Activated CD8-positive, alpha-beta memory T cell treated with anti-CD3 and anti-CD28 coated beads for 24 hours (primary cell): ENCODE data around the gene RBM6.
"Not testable (repeated sequence)": the region's sequence is repeated elsewhere in the genome, so short reads cannot be mapped to it uniquely, and the experiment has no call there.

Source experiments
- DNase-seq: peaks from one replicate; pipeline ENCODE4 v3.0.0-alpha.2; 2020

The RBM6 gene

GRCh38 chr3:49984394-49984793 is 44.4 kb downstream of the RBM6 start:
- no peak for DNase-seq

GRCh38 chr3:49992326-49992725 is 52.4 kb downstream of the RBM6 start:
- no peak for DNase-seq

GRCh38 chr3:49994476-49994875 is 54.5 kb downstream of the RBM6 start:
- no peak for DNase-seq

- DNase-seq = no peak
These were observed 56.1 kb downstream of the RBM6 start for GRCh38 chr3:49996016-49996415.

- no peak for DNase-seq
These were observed 57.9 kb downstream of the RBM6 start for GRCh38 chr3:49997862-49998261.

GRCh38 chr3:49998326-49998725 is 58.4 kb downstream of the RBM6 start:
- DNase-seq = no peak

GRCh38 chr3:50001511-50001910 is 61.6 kb downstream of the RBM6 start:
- no peak for DNase-seq

- DNase-seq = no peak
These were observed 63.3 kb downstream of the RBM6 start for GRCh38 chr3:50003216-50003615.

GRCh38 chr3:50003824-50004223 is 63.9 kb downstream of the RBM6 start:
- no peak for DNase-seq

GRCh38 chr3:50008931-50009330 is 69.0 kb downstream of the RBM6 start:
- DNase-seq = no peak

GRCh38 chr3:50010959-50011358 is 71.0 kb downstream of the RBM6 start:
- DNase-seq = no peak

GRCh38 chr3:50015918-50016317 is 76.0 kb downstream of the RBM6 start:
- DNase-seq = no peak

- no peak for DNase-seq
These were observed 88.4 kb downstream of the RBM6 start for GRCh38 chr3:50028346-50028745.

GRCh38 chr3:50031201-50031600 is 91.3 kb downstream of the RBM6 start:
- DNase-seq = not testable (repeated sequence)

- DNase-seq = no peak
These were observed 105.0 kb downstream of the RBM6 start for GRCh38 chr3:50044976-50045375.

- no peak for DNase-seq
These were observed 107.5 kb downstream of the RBM6 start for GRCh38 chr3:50047426-50047825.

GRCh38 chr3:50050361-50050760 is 110.4 kb downstream of the RBM6 start:
- DNase-seq = no peak

- no peak for DNase-seq
These were observed 117.8 kb downstream of the RBM6 start for GRCh38 chr3:50057756-50058155.

GRCh38 chr3:50068134-50068533 is 128.2 kb downstream of the RBM6 start:
- DNase-seq = no peak

- no peak for DNase-seq
These were observed 138.1 kb downstream of the RBM6 start for GRCh38 chr3:50078091-50078490.

GRCh38 chr3:50078622-50079021 is 138.7 kb downstream of the RBM6 start:
- no peak for DNase-seq

- not testable (repeated sequence) for DNase-seq
These were observed 145.0 kb downstream of the RBM6 start for GRCh38 chr3:50084951-50085350.

- peak; percentile 92 for DNase-seq
These were observed 149.0 kb downstream of the RBM6 start, which contains the start of gene RBM5 for GRCh38 chr3:50088725-50089608. RBM5 (plus strand) TSS chr3:50088919; CDS start chr3:50090435, 1,516 bp downstream.

GRCh38 chr3:50089609-50089945 is 149.6 kb downstream of the RBM6 start:
- no peak for DNase-seq

- no peak for DNase-seq
These were observed 151.0 kb downstream of the RBM6 start for GRCh38 chr3:50090984-50091383.
